ENCODE measurements around the gene MLN. TPM values are rescaled to one million over a fixed set of nuclear protein-coding genes. Genes with fewer than 3 reads are reported as not detected.

The MLN gene
- total and polyA plus RNA-seq, 10 donors, result not detected

- intact Hi-C loops (cut with DNase I; ENCODE audit: low total_unique reads), result no loop called here
- no peak for DNase-seq
- no peak overlapping the region for H3K27ac ChIP-seq
- H3K4me1 ChIP-seq, result no peaks in the 10 kb centered on the region
- no peaks in the 10 kb centered on the region for H3K9me3 ChIP-seq
- H3K27me3 ChIP-seq (replicated peaks in 1 of 7), result peaks cover 0 to 67% (median 20%) of the 10 kb centered on the region in 7 donors
- no peaks in the 10 kb centered on the region for H3K36me3 ChIP-seq
- TF ChIP-seq POLR2AphosphoS5 (IDR thresholded peaks at IDR 0.05), result no peak
- no peak for TF ChIP-seq POLR2A (IDR thresholded peaks at IDR 0.05)
- TF ChIP-seq CTCF (IDR thresholded peaks at IDR 0.05 in 8 of 11, conservative IDR thresholded peaks at IDR 0.05 in 3 of 11), result no peak
- WGBS, 5 donors, result 69 to 74% (median 72%) methylated on average over 18 to 19 of the region's 19 CpGs
- no peak overlapping the region for H3K4me3 ChIP-seq
These were observed 10.5 kb upstream of the MLN start for GRCh38 chr6:33813990-33814985.

- Histone ChIP-seq H3K27ac (no peak overlapping the region), H3K4me1 (peaks cover 0 to 1% (median 0%) of the 10 kb centered on the region in 6 donors), H3K27me3 (replicated peaks in 1 of 7) (peaks cover 0 to 76% (median 20%) of the 10 kb centered on the region in 7 donors), H3K4me3 (no peak overlapping the region), H3K36me3 (no peaks in the 10 kb centered on the region), H3K9me3 (no peaks in the 10 kb centered on the region)
- DNase-seq, result no peak
- TF ChIP-seq CTCF (IDR thresholded peaks at IDR 0.05 in 8 of 11, conservative IDR thresholded peaks at IDR 0.05 in 3 of 11) (no peak), POLR2AphosphoS5 (IDR thresholded peaks at IDR 0.05) (no peak), POLR2A (IDR thresholded peaks at IDR 0.05) (no peak)
- WGBS, 5 donors, result 67 to 71% (median 68%) methylated on average over 16 of the region's 16 CpGs
- intact Hi-C loops (cut with DNase I; ENCODE audit: low total_unique reads), result no loop called here
These were observed 9.6 kb upstream of the MLN start for GRCh38 chr6:33813246-33813904.

GRCh38 chr6:33812669-33813068 lies 8.9 kb upstream of the MLN start:
- intact Hi-C loops (cut with DNase I; ENCODE audit: low total_unique reads), result no loop called here
- WGBS, 5 donors, result 3 to 13% (median 9%) methylated on average over 8 to 11 of the region's 11 CpGs
- no peak for DNase-seq
- Histone ChIP-seq H3K36me3 (no peaks in the 10 kb centered on the region), H3K4me3 (no peak overlapping the region), H3K9me3 (no peaks in the 10 kb centered on the region), H3K27ac (no peak overlapping the region), H3K27me3 (replicated peaks in 1 of 7) (peaks cover 0 to 82% (median 20%) of the 10 kb centered on the region in 7 donors), H3K4me1 (peaks cover 2 to 8% (median 5%) of the 10 kb centered on the region in 6 donors)
- peak in 5 of 11 experiments; percentile 12 to 45 (median 30) for TF ChIP-seq CTCF (IDR thresholded peaks at IDR 0.05 in 8 of 11, conservative IDR thresholded peaks at IDR 0.05 in 3 of 11)
- TF ChIP-seq POLR2A (IDR thresholded peaks at IDR 0.05), result no peak
- TF ChIP-seq POLR2AphosphoS5 (IDR thresholded peaks at IDR 0.05), result no peak

- intact Hi-C loops (cut with DNase I; ENCODE audit: low total_unique reads), result no loop called here
- Histone ChIP-seq H3K27me3 (replicated peaks in 1 of 7) (peaks cover 0 to 85% (median 25%) of the 10 kb centered on the region in 7 donors), H3K4me3 (no peak overlapping the region), H3K36me3 (no peaks in the 10 kb centered on the region), H3K27ac (no peak overlapping the region), H3K9me3 (no peaks in the 10 kb centered on the region), H3K4me1 (peaks cover 3 to 15% (median 10%) of the 10 kb centered on the region in 6 donors)
- 19 to 41% (median 38%) methylated on average over 2 of the region's 2 CpGs for WGBS, 5 donors
- no peak for DNase-seq
- TF ChIP-seq POLR2A (IDR thresholded peaks at IDR 0.05) (no peak), POLR2AphosphoS5 (IDR thresholded peaks at IDR 0.05) (no peak), CTCF (IDR thresholded peaks at IDR 0.05 in 8 of 11, conservative IDR thresholded peaks at IDR 0.05 in 3 of 11) (no peak)
These were observed 5.8 kb upstream of the MLN start for GRCh38 chr6:33809594-33809993.
